Lower leg skin (tissue), 4 donors: Measurements from ENCODE around the gene PPP3R1. TPM values are rescaled to one million over a fixed set of nuclear protein-coding genes. Genes with fewer than 3 reads are reported as not detected.
A peak's percentile ranks its signal among the peaks of the same experiment; 100 is the strongest.

Experiments
- DNase-seq, 2 donors: peaks; one replicate each; pipeline ENCODE4 v3.0.0-alpha.2; 2019; ENCODE audit warnings: low spot score in 2 of 2
- H3K4me3 ChIP-seq: fragments of 200-600 bp; sonication (generic); 2 replicates; pipeline ENCODE4 v1.5.1; 2017; ENCODE audit warnings: mild to moderate bottlenecking, low read depth; ENCODE audit not compliant: poor library complexity, severe bottlenecking
- CTCF ChIP-seq, 3 donors: fragments of 450-650 bp; IDR thresholded peaks; one replicate each; pipeline ENCODE4 v1.5.1; 2016; ENCODE audit warnings: antibody characterized with exemption in 3 of 3, mild to moderate bottlenecking in 3 of 3, moderate library complexity in 2 of 3
- POLR2A ChIP-seq, 2 donors: fragments of 450-650 bp; IDR thresholded peaks; one replicate each; pipeline ENCODE4 v1.6.1; 2016 to 2017; ENCODE audit warnings: antibody characterized with exemption in 2 of 2, mild to moderate bottlenecking in 1 of 2, moderate library complexity in 1 of 2
- WGBS, 2 donors: methylation state at CpG; one replicate each; pipeline ENCODE4 v1.1.5; 2018; 5-methylcytosine and 5-hydroxymethylcytosine counted together
- intact Hi-C: fragments of 100-400 bp; cut with DNase I; formaldehyde crosslinking; loops from one replicate; pipeline ENCODE4 v1.15.0; 2023; ENCODE audit warnings: low total_unique reads
- total RNA-seq, 4 donors: library from RNA; depleted of rRNA; stranded (reverse); fragments of >200 nt; gene quantifications; one replicate each; pipeline ENCODE4 v1.1.0, GENCODE V29; 2016

The PPP3R1 gene
- total RNA-seq, 4 donors from 2014 or later: 31.0 to 42.4 (median 34.7) TPM

- intact Hi-C loops: no loop called here
Measured at GRCh38 chr2:68230241-68231060, 21.9 kb downstream of the PPP3R1 start.

GRCh38 chr2:68226794-68227193 is 25.5 kb downstream of the PPP3R1 start:
- no peak overlapping the region for H3K4me3 ChIP-seq
- TF ChIP-seq CTCF (IDR thresholded peaks at IDR 0.05): no peak
- TF ChIP-seq POLR2A (IDR thresholded peaks at IDR 0.05): no peak
- intact Hi-C loops: no loop called here
- 60 to 62% methylated on average over 2 of the region's 2 CpGs for WGBS, 2 donors
- DNase-seq: no peak

More at GRCh38 chr2:68230241-68231060, 21.9 kb downstream of the PPP3R1 start:
- H3K4me3 ChIP-seq: no peak overlapping the region
- TF ChIP-seq POLR2A (IDR thresholded peaks at IDR 0.05) (no peak), CTCF (IDR thresholded peaks at IDR 0.05) (no peak)
- DNase-seq: no peak
- WGBS, 2 donors: 58 to 70% methylated on average over 5 of the region's 5 CpGs

GRCh38 chr2:68225119-68225632 is 27.2 kb downstream of the PPP3R1 start:
- intact Hi-C loops: no loop called here
- WGBS, 2 donors: 16 to 21% methylated on average over 2 of the region's 2 CpGs
- no peak overlapping the region for H3K4me3 ChIP-seq
- peak in 1 of 2 donors; percentile 20 for DNase-seq
- no peak for TF ChIP-seq CTCF (IDR thresholded peaks at IDR 0.05)

- no peak for DNase-seq
- TF ChIP-seq CTCF (IDR thresholded peaks at IDR 0.05): no peak
- no peak for TF ChIP-seq POLR2A (IDR thresholded peaks at IDR 0.05)
- no peak overlapping the region for H3K4me3 ChIP-seq
- intact Hi-C loops: no loop called here
- WGBS, 2 donors: 44 to 48% methylated on average over 2 of the region's 2 CpGs
Measured at GRCh38 chr2:68223419-68223818, 28.9 kb downstream of the PPP3R1 start.

GRCh38 chr2:68222287-68222686 is 30.0 kb downstream of the PPP3R1 start:
- intact Hi-C loops: no loop called here
- WGBS, 2 donors: 97 to 98% methylated on average over 1 of the region's 1 CpG
- no peak for DNase-seq
- TF ChIP-seq CTCF (IDR thresholded peaks at IDR 0.05) (no peak), POLR2A (IDR thresholded peaks at IDR 0.05) (no peak)
- no peak overlapping the region for H3K4me3 ChIP-seq
